ENCODE data around the gene RSPH9.

The RSPH9 gene

GRCh38 chr6:43714311-43715055, 69.6 kb downstream of the RSPH9 start:
- no peak for DNase-seq

DNA sequence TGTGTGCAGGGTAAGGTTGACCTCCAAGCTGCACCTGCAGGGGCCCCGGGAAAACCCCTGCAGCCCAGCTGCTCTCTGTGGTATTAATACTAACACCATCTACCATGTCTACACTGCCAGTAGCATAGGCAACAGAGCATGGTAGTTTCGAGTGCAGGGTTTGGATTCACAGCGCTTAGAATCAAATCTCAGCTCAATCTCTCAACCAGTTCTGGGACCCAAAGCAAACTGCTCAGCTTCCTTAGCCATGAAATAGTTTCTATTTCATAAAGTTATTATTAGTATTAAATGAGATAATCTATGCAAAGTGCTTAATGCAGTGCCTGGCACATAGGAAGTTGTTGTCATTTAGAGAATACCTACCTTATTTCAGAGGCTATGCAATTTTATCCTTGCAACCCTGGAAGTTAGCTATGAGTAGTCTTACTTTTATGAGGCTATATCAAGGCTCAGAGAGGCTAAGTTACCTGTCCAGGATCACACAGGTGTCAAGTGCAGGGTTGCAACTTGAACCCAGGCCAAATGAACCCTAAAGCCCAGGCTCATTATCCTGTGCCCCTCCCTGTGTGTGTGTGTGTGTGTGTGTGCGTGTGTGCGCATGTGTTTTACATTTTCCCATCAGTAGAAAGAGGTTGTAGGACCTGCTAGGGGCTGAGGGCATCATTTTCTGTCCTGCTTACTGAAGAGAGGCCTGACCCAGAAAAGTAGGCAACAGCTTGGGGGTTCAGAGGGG, 70.4 kb downstream of the RSPH9 start:
- no peak for DNase-seq

GRCh38 chr6:43716099-43716498, 71.3 kb downstream of the RSPH9 start:
- DNase-seq, result no peak

- DNase-seq, result no peak
These were observed 72.6 kb downstream of the RSPH9 start for GRCh38 chr6:43717389-43717788.

GRCh38 chr6:43717822-43718221, 73.0 kb downstream of the RSPH9 start:
- no peak for DNase-seq

DNA sequence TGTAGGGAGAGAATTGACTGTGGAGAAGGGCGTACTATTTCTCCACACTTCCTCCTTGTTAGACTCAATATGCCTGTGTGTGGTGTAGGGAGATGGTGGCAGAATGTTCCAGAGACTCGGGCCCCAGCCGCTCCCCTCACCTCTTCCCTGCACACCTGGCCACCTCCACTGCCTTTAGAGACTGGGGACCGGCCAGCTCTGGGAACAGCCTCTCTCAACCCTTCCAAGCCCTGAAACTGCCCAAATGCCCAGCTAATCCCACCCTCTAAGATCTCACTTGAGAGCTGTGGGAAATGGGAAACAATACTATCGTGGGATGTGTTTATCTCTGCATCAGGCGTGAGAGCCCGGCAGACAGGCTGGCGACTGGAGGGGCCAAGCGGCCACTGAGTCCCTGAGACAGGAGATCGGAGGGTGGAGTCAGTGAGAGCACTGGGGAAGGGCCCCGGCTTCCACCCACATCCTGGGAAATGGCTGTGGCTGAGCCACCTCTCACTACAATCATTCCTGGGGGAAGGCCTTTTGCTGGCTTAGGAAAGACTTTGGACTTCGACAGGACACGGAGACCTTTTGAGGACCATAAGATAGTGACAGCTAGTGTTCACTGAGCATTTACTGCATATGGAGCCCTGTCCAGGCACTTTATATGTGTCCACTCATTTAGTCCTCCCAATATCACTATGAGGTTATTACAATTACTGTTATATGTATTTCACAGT, 73.7 kb downstream of the RSPH9 start:
- DNase-seq, result no peak

DNA sequence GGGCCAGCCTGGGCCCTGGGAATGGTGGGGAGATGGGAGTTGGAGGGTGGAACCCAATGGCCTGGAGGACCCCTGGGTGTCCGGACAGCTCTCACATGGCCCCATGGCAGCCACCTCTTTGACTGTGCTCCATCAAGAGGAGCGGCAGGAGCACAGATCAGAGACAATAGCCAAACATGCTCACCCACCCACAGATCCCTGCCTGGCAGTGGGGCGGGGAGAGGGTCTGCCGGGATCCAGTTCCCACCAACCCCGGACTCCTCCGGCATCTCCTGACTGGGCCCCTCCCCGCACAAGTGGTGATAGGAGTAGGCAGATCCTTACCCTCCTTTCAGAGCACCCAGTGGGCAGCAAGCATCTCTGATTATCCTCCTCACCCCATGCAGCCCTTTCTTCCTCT, 74.7 kb downstream of the RSPH9 start:
- no peak for DNase-seq

GRCh38 chr6:43720999-43721398, 76.2 kb downstream of the RSPH9 start:
- no peak for DNase-seq
